ENCODE results near the gene GPR63. TPM values are rescaled to one million over a fixed set of nuclear protein-coding genes. Genes with fewer than 3 reads are reported as not detected.

Gene GPR63
- total RNA-seq, 1 experiment from 2014 or later = 0.95 TPM

DNA sequence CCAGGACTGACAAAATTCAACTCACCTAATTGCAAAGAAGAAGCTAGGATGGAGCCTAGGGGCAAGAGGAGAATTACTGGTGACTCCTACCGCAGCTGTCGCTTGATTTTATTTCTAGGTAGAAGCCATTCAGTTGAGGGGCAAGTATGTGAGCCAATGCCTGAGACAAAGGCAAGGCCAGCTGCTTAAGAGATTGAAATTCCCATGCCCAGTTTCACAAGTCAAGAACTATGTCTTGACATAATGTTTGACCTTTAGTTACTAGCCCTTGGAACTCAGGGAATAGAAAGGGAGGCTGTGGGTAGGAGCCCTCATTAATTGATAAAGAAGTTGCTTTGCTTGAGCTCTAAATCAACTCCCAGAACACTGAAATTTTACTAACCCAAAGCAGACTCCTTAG lies 54.0 kb downstream of the GPR63 start:
- BruUV-seq (replicated peaks) = no TSS peak
- CTCF ChIA-PET = no interaction called here
- in situ Hi-C loops (cut with HindIII; ENCODE audit: low pct_unique_long_range_greater_than_20kb, low sequenced_read_pairs) = no loop called here
- DNase-seq (ENCODE audit: low read depth, low spot score) = no peak
- Histone ChIP-seq H3K27me3 (ENCODE audit: control insufficient read depth, insufficient read depth, low read length) (no peaks in the 10 kb centered on the region), H3K9me3 (ENCODE audit: control insufficient read depth, insufficient read depth, low read depth, low read length) (no peaks in the 10 kb centered on the region), H3K36me3 (ENCODE audit: control insufficient read depth, insufficient read depth, low read length) (no peaks in the 10 kb centered on the region), H3K4me3 (ENCODE audit: low read depth in 2 of 2, low read length in 2 of 2) (no peak overlapping the region), H3K4me1 (ENCODE audit: control insufficient read depth, insufficient read depth, low read length) (no peaks in the 10 kb centered on the region), H3K27ac (ENCODE audit: low read length) (no peak overlapping the region)
- no peak for ATAC-seq
- POLR2A ChIA-PET = no interaction called here
- TF ChIP-seq TCF7L2 (IDR thresholded peaks at IDR 0.05; ENCODE audit: low read depth, low read length) (no peak), SIN3A (IDR thresholded peaks at IDR 0.05; ENCODE audit: borderline replicate concordance, insufficient read depth, low read depth, low read length) (no peak), CTCF (IDR thresholded peaks at IDR 0.05) (no peak), POLR2AphosphoS5 (IDR thresholded peaks at IDR 0.05; ENCODE audit: low read depth, low read length) (no peak)
- TF ChIP-seq, protein P1, sequence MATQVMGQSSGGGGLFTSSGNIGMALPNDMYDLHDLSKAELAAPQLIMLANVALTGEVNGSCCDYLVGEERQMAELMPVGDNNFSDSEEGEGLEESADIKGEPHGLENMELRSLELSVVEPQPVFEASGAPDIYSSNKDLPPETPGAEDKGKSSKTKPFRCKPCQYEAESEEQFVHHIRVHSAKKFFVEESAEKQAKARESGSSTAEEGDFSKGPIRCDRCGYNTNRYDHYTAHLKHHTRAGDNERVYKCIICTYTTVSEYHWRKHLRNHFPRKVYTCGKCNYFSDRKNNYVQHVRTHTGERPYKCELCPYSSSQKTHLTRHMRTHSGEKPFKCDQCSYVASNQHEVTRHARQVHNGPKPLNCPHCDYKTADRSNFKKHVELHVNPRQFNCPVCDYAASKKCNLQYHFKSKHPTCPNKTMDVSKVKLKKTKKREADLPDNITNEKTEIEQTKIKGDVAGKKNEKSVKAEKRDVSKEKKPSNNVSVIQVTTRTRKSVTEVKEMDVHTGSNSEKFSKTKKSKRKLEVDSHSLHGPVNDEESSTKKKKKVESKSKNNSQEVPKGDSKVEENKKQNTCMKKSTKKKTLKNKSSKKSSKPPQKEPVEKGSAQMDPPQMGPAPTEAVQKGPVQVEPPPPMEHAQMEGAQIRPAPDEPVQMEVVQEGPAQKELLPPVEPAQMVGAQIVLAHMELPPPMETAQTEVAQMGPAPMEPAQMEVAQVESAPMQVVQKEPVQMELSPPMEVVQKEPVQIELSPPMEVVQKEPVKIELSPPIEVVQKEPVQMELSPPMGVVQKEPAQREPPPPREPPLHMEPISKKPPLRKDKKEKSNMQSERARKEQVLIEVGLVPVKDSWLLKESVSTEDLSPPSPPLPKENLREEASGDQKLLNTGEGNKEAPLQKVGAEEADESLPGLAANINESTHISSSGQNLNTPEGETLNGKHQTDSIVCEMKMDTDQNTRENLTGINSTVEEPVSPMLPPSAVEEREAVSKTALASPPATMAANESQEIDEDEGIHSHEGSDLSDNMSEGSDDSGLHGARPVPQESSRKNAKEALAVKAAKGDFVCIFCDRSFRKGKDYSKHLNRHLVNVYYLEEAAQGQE (IDR thresholded peaks at IDR 0.05; ENCODE audit: insufficient read depth in 1 of 2, low read depth in 2 of 2, low read length in 1 of 2) = no peak
- intact Hi-C loops (cut with micrococcal nuclease; ENCODE audit: unreplicated experiment) = no loop called here

- Histone ChIP-seq H3K9me3 (ENCODE audit: control insufficient read depth, insufficient read depth, low read depth, low read length) (no peaks in the 10 kb centered on the region), H3K4me1 (ENCODE audit: control insufficient read depth, insufficient read depth, low read length) (no peaks in the 10 kb centered on the region), H3K4me3 (ENCODE audit: low read depth in 2 of 2, low read length in 2 of 2) (no peak overlapping the region), H3K27me3 (ENCODE audit: control insufficient read depth, insufficient read depth, low read length) (no peaks in the 10 kb centered on the region), H3K36me3 (ENCODE audit: control insufficient read depth, insufficient read depth, low read length) (no peaks in the 10 kb centered on the region), H3K27ac (ENCODE audit: low read length) (no peak overlapping the region)
- BruUV-seq (replicated peaks) = no TSS peak
- in situ Hi-C loops (cut with HindIII; ENCODE audit: low pct_unique_long_range_greater_than_20kb, low sequenced_read_pairs) (no loop called here), intact Hi-C loops (cut with micrococcal nuclease; ENCODE audit: unreplicated experiment) (no loop called here)
- POLR2A ChIA-PET = no interaction called here
- no peak for TF ChIP-seq CTCF (IDR thresholded peaks at IDR 0.05)
- no peak for TF ChIP-seq TCF7L2 (IDR thresholded peaks at IDR 0.05; ENCODE audit: low read depth, low read length)
- TF ChIP-seq, protein P1 (IDR thresholded peaks at IDR 0.05; ENCODE audit: insufficient read depth in 1 of 2, low read depth in 2 of 2, low read length in 1 of 2) = no peak
- no peak for TF ChIP-seq POLR2AphosphoS5 (IDR thresholded peaks at IDR 0.05; ENCODE audit: low read depth, low read length)
- TF ChIP-seq SIN3A (IDR thresholded peaks at IDR 0.05; ENCODE audit: borderline replicate concordance, insufficient read depth, low read depth, low read length) = no peak
- DNase-seq (ENCODE audit: low read depth, low spot score) (no peak), ATAC-seq (no peak)
- CTCF ChIA-PET = no interaction called here
Observed at GRCh38 chr6:96781557-96781956, 55.7 kb downstream of the GPR63 start.
